Endothelial cell of umbilical vein (primary cell): ENCODE data around the gene DONSON.

Experiments
- EZH2 ChIP-seq: IDR thresholded peaks from 2 replicates; pipeline ENCODE4 v1.6.1; 2012; ENCODE audit warnings: borderline replicate concordance, low read depth, mild to moderate bottlenecking, moderate library complexity, low read length, inconsistent platforms; ENCODE audit not compliant: severe bottlenecking
- FOS ChIP-seq: IDR thresholded peaks from 2 replicates; pipeline ENCODE4 v1.6.1; 2011; ENCODE audit warnings: mild to moderate bottlenecking, low read length, moderate library complexity, borderline replicate concordance; ENCODE audit not compliant: insufficient read depth
- JUN ChIP-seq: IDR thresholded peaks from 2 replicates; pipeline ENCODE4 v1.6.1; 2011; ENCODE audit warnings: borderline replicate concordance, low read depth; ENCODE audit not compliant: insufficient read length, insufficient read depth
- MYC ChIP-seq: IDR thresholded peaks from one replicate; pipeline ENCODE4 v1.6.1; 2011; ENCODE audit warnings: mild to moderate bottlenecking, low read depth, low read length
- POLR2A ChIP-seq: IDR thresholded peaks from 2 replicates; pipeline ENCODE4 v1.6.1; 2012; ENCODE audit warnings: low read depth, mild to moderate bottlenecking, control low read depth, low read length
- POLR2AphosphoS5 ChIP-seq: IDR thresholded peaks from 2 replicates; pipeline ENCODE4 v1.6.1; 2012; ENCODE audit warnings: low read depth, mild to moderate bottlenecking, control low read depth, low read length, moderate library complexity; ENCODE audit not compliant: insufficient read depth
- TF ChIP-seq, protein P1 (sequence below), 2 donors: IDR thresholded peaks; 1 replicate in 1 of 2; 2 replicates in 1 of 2; pipeline ENCODE4 v1.5.1; 2011; ENCODE audit warnings: low read length in 2 of 2, mild to moderate bottlenecking in 2 of 2, moderate library complexity in 2 of 2, control low read depth in 1 of 2, inconsistent platforms in 1 of 2, low read depth in 1 of 2; ENCODE audit not compliant: insufficient read depth in 1 of 2; ENCODE audit errors: extremely low read depth in 1 of 2
- TF ChIP-seq, protein P2 (sequence below): IDR thresholded peaks from 2 replicates; pipeline ENCODE4 v1.6.1; 2011; ENCODE audit not compliant: insufficient read depth, insufficient read length

DNA sequence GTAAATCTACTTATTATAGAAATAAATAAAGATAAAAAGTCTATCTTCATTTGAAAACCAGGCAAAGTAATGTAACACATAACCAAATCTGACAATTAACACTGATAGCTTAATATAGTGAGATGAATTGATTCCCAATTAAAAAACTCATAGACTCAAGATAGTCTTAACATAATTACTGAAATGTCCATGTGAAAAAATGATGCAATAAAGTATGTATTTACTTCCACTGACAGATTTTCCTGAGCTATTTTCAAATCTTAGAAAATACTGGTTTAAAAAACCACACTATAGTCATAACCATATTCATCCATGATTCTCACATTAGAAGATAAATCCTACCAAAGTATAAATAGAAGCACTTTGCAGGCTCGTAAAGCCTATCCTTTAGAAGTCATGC lies 9.6 kb upstream of the DONSON start:
- TF ChIP-seq, protein P1, sequence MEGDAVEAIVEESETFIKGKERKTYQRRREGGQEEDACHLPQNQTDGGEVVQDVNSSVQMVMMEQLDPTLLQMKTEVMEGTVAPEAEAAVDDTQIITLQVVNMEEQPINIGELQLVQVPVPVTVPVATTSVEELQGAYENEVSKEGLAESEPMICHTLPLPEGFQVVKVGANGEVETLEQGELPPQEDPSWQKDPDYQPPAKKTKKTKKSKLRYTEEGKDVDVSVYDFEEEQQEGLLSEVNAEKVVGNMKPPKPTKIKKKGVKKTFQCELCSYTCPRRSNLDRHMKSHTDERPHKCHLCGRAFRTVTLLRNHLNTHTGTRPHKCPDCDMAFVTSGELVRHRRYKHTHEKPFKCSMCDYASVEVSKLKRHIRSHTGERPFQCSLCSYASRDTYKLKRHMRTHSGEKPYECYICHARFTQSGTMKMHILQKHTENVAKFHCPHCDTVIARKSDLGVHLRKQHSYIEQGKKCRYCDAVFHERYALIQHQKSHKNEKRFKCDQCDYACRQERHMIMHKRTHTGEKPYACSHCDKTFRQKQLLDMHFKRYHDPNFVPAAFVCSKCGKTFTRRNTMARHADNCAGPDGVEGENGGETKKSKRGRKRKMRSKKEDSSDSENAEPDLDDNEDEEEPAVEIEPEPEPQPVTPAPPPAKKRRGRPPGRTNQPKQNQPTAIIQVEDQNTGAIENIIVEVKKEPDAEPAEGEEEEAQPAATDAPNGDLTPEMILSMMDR (IDR thresholded peaks at IDR 0.05; ENCODE audit: extremely low read depth in 1 of 2, insufficient read depth in 1 of 2, low read depth in 1 of 2, low read length in 2 of 2), result no peak
- TF ChIP-seq POLR2A (no peak), EZH2 (no peak), JUN (no peak), POLR2AphosphoS5 (no peak), MYC (no peak), FOS (no peak)
- TF ChIP-seq, protein P2, sequence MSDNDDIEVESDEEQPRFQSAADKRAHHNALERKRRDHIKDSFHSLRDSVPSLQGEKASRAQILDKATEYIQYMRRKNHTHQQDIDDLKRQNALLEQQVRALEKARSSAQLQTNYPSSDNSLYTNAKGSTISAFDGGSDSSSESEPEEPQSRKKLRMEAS, result no peak
